ENCODE data around the gene NOA1.

- no peak for TF ChIP-seq CTCF (IDR thresholded peaks at IDR 0.05; ENCODE audit: poor library complexity, severe bottlenecking)
- no peak for TF ChIP-seq EP300 (conservative IDR thresholded peaks at IDR 0.05; ENCODE audit: poor library complexity, severe bottlenecking)
- TF ChIP-seq POLR2AphosphoS5 (IDR thresholded peaks at IDR 0.05) = no peak
- TF ChIP-seq REST (IDR thresholded peaks at IDR 0.05; ENCODE audit: borderline replicate concordance) = no peak
- no peak for TF ChIP-seq EZH2 (IDR thresholded peaks at IDR 0.05; ENCODE audit: borderline replicate concordance, insufficient read depth, low read length, poor library complexity, severe bottlenecking)
Observed at GRCh38 chr4:57020467-57021101, 43.2 kb upstream of the NOA1 start.
